GM23338 (cell line): ENCODE measurements around the gene BLTP3B. TPM values are rescaled to one million over a fixed set of nuclear protein-coding genes. Genes with fewer than 3 reads are reported as not detected.

Source experiments
- ATAC-seq: fragments of 200-7000 bp; cut with Tn5 transposase; 3 replicates; pipeline ENCODE4 v1.9.1; 2020
- DNase-seq: peaks from one replicate; pipeline ENCODE4 v3.0.0-alpha.2; 2015; ENCODE audit warnings: low spot score
- H2AFZ ChIP-seq: fragments of 200-600 bp; sonication (generic); 2 replicates; pipeline ENCODE4 v1.8.0; 2016; ENCODE audit warnings: antibody characterized with exemption, mild to moderate bottlenecking, moderate library complexity
- H3F3A ChIP-seq: fragments of 200-600 bp; sonication (generic); replicated peaks from 2 replicates; pipeline ENCODE4 v1.8.0; 2017; ENCODE audit warnings: antibody characterized with exemption, mixed run types, low read depth
- H3K27ac ChIP-seq: fragments of 200-600 bp; sonication (generic); 2 replicates; pipeline ENCODE4 v1.6.1; 2016; ENCODE audit warnings: low read depth
- H3K27me3 ChIP-seq: fragments of 200-600 bp; sonication (generic); 2 replicates; pipeline ENCODE4 v1.8.0; 2016; ENCODE audit warnings: mild to moderate bottlenecking, mixed run types, moderate library complexity; ENCODE audit not compliant: insufficient read depth
- H3K36me3 ChIP-seq: fragments of 200-600 bp; sonication (generic); 2 replicates; pipeline ENCODE4 v1.8.0; 2016; ENCODE audit warnings: mild to moderate bottlenecking; ENCODE audit not compliant: insufficient read depth
- H3K4me1 ChIP-seq: fragments of 200-600 bp; sonication (generic); 2 replicates; pipeline ENCODE4 v1.8.0; 2016; ENCODE audit warnings: mild to moderate bottlenecking, moderate library complexity; ENCODE audit not compliant: insufficient read depth
- H3K4me2 ChIP-seq: fragments of 200-600 bp; sonication (generic); 2 replicates; pipeline ENCODE4 v1.7.1; 2017; ENCODE audit warnings: mixed run types
- H3K4me3 ChIP-seq: fragments of 200-600 bp; sonication (generic); 2 replicates; pipeline ENCODE4 v1.6.1; 2016; ENCODE audit warnings: mixed run types
- H3K79me2 ChIP-seq: fragments of 200-600 bp; sonication (generic); replicated peaks from 2 replicates; pipeline ENCODE4 v1.8.0; 2017; ENCODE audit warnings: mild to moderate bottlenecking; ENCODE audit not compliant: insufficient read depth
- H3K9me2 ChIP-seq: fragments of 200-600 bp; sonication (generic); 2 replicates; pipeline ENCODE4 v1.8.0; 2017; ENCODE audit not compliant: insufficient read depth
- H4K20me1 ChIP-seq: fragments of 200-600 bp; sonication (generic); replicated peaks from 2 replicates; pipeline ENCODE4 v1.8.0; 2017; ENCODE audit warnings: mild to moderate bottlenecking; ENCODE audit not compliant: insufficient read depth
- H3K27ac Mint-ChIP-seq: 2 replicates; pipeline ENCODE4 v1.8.0; 2020; ENCODE audit warnings: inconsistent platforms, mild to moderate bottlenecking, moderate library complexity, mixed read lengths
- H3K27me3 Mint-ChIP-seq: 3 replicates; pipeline ENCODE4 v1.8.0; 2022; ENCODE audit warnings: low read depth, mild to moderate bottlenecking, moderate library complexity, mixed read lengths, inconsistent platforms; ENCODE audit not compliant: insufficient read depth, poor library complexity
- H3K36me3 Mint-ChIP-seq: 3 replicates; pipeline ENCODE4 v1.8.0; 2021; ENCODE audit warnings: low read depth, mild to moderate bottlenecking, inconsistent platforms, moderate library complexity, mixed read lengths
- H3K4me1 Mint-ChIP-seq: 3 replicates; pipeline ENCODE4 v1.8.0; 2020; ENCODE audit warnings: mild to moderate bottlenecking, inconsistent platforms, mixed read lengths
- H3K4me3 Mint-ChIP-seq: 3 replicates; pipeline ENCODE4 v1.8.0; 2021; ENCODE audit warnings: moderate library complexity, mild to moderate bottlenecking, inconsistent platforms, mixed read lengths
- H3K9me3 Mint-ChIP-seq: 3 replicates; pipeline ENCODE4 v1.8.0; 2020; ENCODE audit warnings: moderate library complexity, mild to moderate bottlenecking, inconsistent platforms, mixed read lengths
- CREB1 ChIP-seq: fragments of 250-450 bp; sonication (Bioruptor Pico); IDR thresholded peaks from 2 replicates; pipeline ENCODE4 v1.5.0; 2020; ENCODE audit warnings: low read depth, mild to moderate bottlenecking, moderate library complexity
- EZH2phosphoT487 ChIP-seq: fragments of 200-600 bp; sonication (generic); IDR thresholded peaks from one replicate; pipeline ENCODE4 v1.8.1; 2018; ENCODE audit warnings: antibody characterized with exemption; ENCODE audit not compliant: unreplicated experiment
- JUNB ChIP-seq: IDR thresholded peaks from one replicate; pipeline ENCODE4 v1.6.1; 2016; ENCODE audit warnings: antibody characterized with exemption; ENCODE audit not compliant: unreplicated experiment
- NANOG ChIP-seq: IDR thresholded peaks from 2 replicates; pipeline ENCODE4 v1.6.1; 2016; ENCODE audit warnings: antibody characterized with exemption, borderline replicate concordance
- STAT1 ChIP-seq: IDR thresholded peaks from one replicate; pipeline ENCODE4 v1.6.1; 2016; ENCODE audit warnings: antibody characterized with exemption; ENCODE audit not compliant: unreplicated experiment
- ZNF114 ChIP-seq: fragments of 250-450 bp; sonication (Bioruptor Pico); IDR thresholded peaks from 2 replicates; pipeline ENCODE4 v1.5.0; 2020; ENCODE audit warnings: mild to moderate bottlenecking, moderate library complexity
- ZNF462 ChIP-seq: fragments of 250-450 bp; sonication (Bioruptor Pico); IDR thresholded peaks from 2 replicates; pipeline ENCODE4 v1.5.0; 2020; ENCODE audit warnings: mild to moderate bottlenecking, moderate library complexity
- polyA plus RNA-seq: library from polyadenylated mRNA; unstranded; fragments of >200 nt; fragmentation: Nextera tagmentation; extraction: Ambion mirVana; gene quantifications from 2 replicates; pipeline ENCODE4 v1.2.1, GENCODE V29; 2016
- total RNA-seq: library from RNA; depleted of rRNA; stranded (reverse); fragments of >200 nt; shearing (Covaris generic); gene quantifications from 2 replicates; pipeline ENCODE4 v1.2.3, GENCODE V29; 2014
- TF ChIP-seq, protein P1 (sequence below): IDR thresholded peaks from one replicate; pipeline ENCODE4 v1.6.1; 2018; ENCODE audit warnings: antibody characterized with exemption; ENCODE audit not compliant: unreplicated experiment
- TF ChIP-seq, protein P2 (sequence below): IDR thresholded peaks from 2 replicates; pipeline ENCODE4 v1.6.1; 2016; ENCODE audit warnings: antibody characterized with exemption

Gene BLTP3B
- total and polyA plus RNA-seq, 2 experiments from 2014 or later: 11.2 to 35.8 TPM

DNA sequence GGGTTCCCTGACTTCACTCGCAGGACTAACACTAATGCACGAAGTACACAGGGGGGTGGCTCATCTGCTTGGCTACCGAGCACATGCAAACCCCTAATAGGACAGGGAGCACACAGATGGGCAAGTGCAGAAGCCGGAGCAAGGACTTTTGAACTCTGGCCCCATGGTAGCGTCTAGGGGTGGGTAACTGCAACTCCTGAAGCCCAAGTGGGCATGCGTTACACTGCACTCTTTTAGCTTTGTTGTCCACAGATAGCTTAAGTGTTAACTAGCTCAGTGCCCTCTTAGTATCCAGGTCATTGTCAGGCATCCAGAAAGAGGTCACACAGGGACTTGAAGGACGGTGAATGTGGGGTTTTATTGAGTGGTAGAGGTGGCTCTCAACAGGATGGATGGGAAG is 3.0 kb upstream of the BLTP3B start (continued):
- TF ChIP-seq, protein P1, sequence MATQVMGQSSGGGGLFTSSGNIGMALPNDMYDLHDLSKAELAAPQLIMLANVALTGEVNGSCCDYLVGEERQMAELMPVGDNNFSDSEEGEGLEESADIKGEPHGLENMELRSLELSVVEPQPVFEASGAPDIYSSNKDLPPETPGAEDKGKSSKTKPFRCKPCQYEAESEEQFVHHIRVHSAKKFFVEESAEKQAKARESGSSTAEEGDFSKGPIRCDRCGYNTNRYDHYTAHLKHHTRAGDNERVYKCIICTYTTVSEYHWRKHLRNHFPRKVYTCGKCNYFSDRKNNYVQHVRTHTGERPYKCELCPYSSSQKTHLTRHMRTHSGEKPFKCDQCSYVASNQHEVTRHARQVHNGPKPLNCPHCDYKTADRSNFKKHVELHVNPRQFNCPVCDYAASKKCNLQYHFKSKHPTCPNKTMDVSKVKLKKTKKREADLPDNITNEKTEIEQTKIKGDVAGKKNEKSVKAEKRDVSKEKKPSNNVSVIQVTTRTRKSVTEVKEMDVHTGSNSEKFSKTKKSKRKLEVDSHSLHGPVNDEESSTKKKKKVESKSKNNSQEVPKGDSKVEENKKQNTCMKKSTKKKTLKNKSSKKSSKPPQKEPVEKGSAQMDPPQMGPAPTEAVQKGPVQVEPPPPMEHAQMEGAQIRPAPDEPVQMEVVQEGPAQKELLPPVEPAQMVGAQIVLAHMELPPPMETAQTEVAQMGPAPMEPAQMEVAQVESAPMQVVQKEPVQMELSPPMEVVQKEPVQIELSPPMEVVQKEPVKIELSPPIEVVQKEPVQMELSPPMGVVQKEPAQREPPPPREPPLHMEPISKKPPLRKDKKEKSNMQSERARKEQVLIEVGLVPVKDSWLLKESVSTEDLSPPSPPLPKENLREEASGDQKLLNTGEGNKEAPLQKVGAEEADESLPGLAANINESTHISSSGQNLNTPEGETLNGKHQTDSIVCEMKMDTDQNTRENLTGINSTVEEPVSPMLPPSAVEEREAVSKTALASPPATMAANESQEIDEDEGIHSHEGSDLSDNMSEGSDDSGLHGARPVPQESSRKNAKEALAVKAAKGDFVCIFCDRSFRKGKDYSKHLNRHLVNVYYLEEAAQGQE: no peak
- no peak for TF ChIP-seq CREB1 (CRISPR knock-in tag)
- TF ChIP-seq JUNB: no peak

- Histone ChIP-seq H2AFZ (peak overlapping the region; percentile 97; the same call in 1 of the 2 replicates), H3K4me3 (peak overlapping the region; percentile 97), H3K4me1 (peaks cover 19% of the 10 kb centered on the region), H3K27ac (peak overlapping the region; percentile 89; the same call in 1 of the 2 replicates), H3K4me2 (peak overlapping the region; percentile 95), H3K9me2 (no peaks in the 10 kb centered on the region), H3K27me3 (no peaks in the 10 kb centered on the region), H3F3A (no peaks in the 10 kb centered on the region), H4K20me1 (peaks cover 24% of the 10 kb centered on the region), H3K36me3 (no peaks in the 10 kb centered on the region), H3K79me2 (peaks cover 47% of the 10 kb centered on the region)
- ATAC-seq (peak; percentile 73), DNase-seq (peak; percentile 72)
- peaks cover 10% of the 10 kb centered on the region; the same call in 2 of the 3 replicates for H3K9me3 Mint-ChIP-seq
- peak overlapping the region; percentile 91 for H3K27ac Mint-ChIP-seq
- peaks cover 4% of the 10 kb centered on the region; the same call in 2 of the 3 replicates for H3K36me3 Mint-ChIP-seq
- H3K4me1 Mint-ChIP-seq: peaks cover 17% of the 10 kb centered on the region
- H3K27me3 Mint-ChIP-seq: peaks cover 9% of the 10 kb centered on the region
- peak overlapping the region; percentile 92 for H3K4me3 Mint-ChIP-seq
- no peak for TF ChIP-seq ZNF114 (CRISPR knock-in tag)
- no peak for TF ChIP-seq ZNF462
- TF ChIP-seq, protein P1: no peak
- TF ChIP-seq, protein P2, sequence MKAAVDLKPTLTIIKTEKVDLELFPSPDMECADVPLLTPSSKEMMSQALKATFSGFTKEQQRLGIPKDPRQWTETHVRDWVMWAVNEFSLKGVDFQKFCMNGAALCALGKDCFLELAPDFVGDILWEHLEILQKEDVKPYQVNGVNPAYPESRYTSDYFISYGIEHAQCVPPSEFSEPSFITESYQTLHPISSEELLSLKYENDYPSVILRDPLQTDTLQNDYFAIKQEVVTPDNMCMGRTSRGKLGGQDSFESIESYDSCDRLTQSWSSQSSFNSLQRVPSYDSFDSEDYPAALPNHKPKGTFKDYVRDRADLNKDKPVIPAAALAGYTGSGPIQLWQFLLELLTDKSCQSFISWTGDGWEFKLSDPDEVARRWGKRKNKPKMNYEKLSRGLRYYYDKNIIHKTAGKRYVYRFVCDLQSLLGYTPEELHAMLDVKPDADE: 0 out of 2 replicates have a peak, but pooled peaks have one; percentile 7
- no peak for TF ChIP-seq NANOG
- TF ChIP-seq EZH2phosphoT487: no peak
- TF ChIP-seq STAT1: no peak
These were observed 450 bp downstream of the BLTP3B start for GRCh38 chr12:100141998-100142850.
